HCT116 (cell line): ENCODE measurements around the gene NR1D2. TPM values are rescaled to one million over a fixed set of nuclear protein-coding genes. Genes with fewer than 3 reads are reported as not detected.

ENCODE experiments used
- ATAC-seq: fragments of 200-7000 bp; cut with Tn5 transposase; 2 replicates; pipeline ENCODE4 v1.9.1; 2020; ENCODE audit warnings: mild to moderate bottlenecking, moderate library complexity
- BruUV-seq: library from RNA; stranded (reverse); fragments of 400-500 nt; replicated peaks from 2 replicates; lab custom pipeline; 2021; lab: Mats Ljungman, UMichigan
- CTCF ChIA-PET: fragments of 300-600 bp; sonication (Branson Sonifier 250); formaldehyde crosslinking; loops from one replicate; lab custom pipeline; 2021; ENCODE audit warnings: antibody characterized with exemption; lab: Charles Lee
- POLR2A ChIA-PET: fragments of 300-600, 350-600 bp; sonication (Branson Sonifier 250); formaldehyde crosslinking; loops from one replicate; lab custom pipeline; 2021; ENCODE audit warnings: antibody characterized with exemption; lab: Charles Lee
- RAD21 ChIA-PET, 2 experiments: fragments of 300-600 bp; sonication (Branson Sonifier 250); formaldehyde crosslinking; loops; one replicate each; lab custom pipeline; 2023; ENCODE audit warnings: low total read pairs in 2 of 2; ENCODE audit not compliant: uncharacterized antibody in 2 of 2, unreplicated experiment in 2 of 2, low non-redundant PET in 1 of 2; lab: Charles Lee
- DNase-seq: peaks from one replicate; pipeline ENCODE4 v3.0.0-alpha.2; 2010; ENCODE audit warnings: low read depth, low spot score
- H2AFZ ChIP-seq: fragments of 200-600 bp; shearing (Covaris generic), sonication (generic); 2 replicates; pipeline ENCODE4 v1.6.1; 2017; ENCODE audit warnings: low read depth, mixed run types, mixed read lengths, antibody characterized with exemption, low read length; ENCODE audit not compliant: poor library complexity, severe bottlenecking
- H3K27ac ChIP-seq: 2 replicates; pipeline ENCODE4 v1.5.1; 2012; ENCODE audit warnings: low read depth, low read length
- H3K27me3 ChIP-seq: fragments of 200-600 bp; sonication (generic); 2 replicates; pipeline ENCODE4 v1.6.1; 2016; ENCODE audit warnings: mixed run types, low read length, mixed read lengths; ENCODE audit not compliant: insufficient read depth
- H3K36me3 ChIP-seq, 2 experiments: fragments of 200-500 bp in 1 of 2; fragments of 200-600 bp in 1 of 2; sonication (Bioruptor generic) in 1 of 2; sonication (generic) in 1 of 2; 2 replicates each; pipeline versions ENCODE4 v1.5.1 to v1.6.1; 2014 to 2016; ENCODE audit warnings: low read length in 2 of 2, inconsistent platforms in 1 of 2, mixed read lengths in 1 of 2, mixed run types in 1 of 2; ENCODE audit not compliant: insufficient read depth in 2 of 2, control insufficient read depth in 1 of 2
- H3K4me1 ChIP-seq, 2 experiments: fragments of 200-600 bp in 1 of 2; sonication (generic) in 1 of 2; 2 replicates each; pipeline versions ENCODE4 v1.5.1 to v1.6.1; 2012 to 2017; ENCODE audit warnings: low read length in 2 of 2, inconsistent platforms in 1 of 2, mild to moderate bottlenecking in 1 of 2, mixed read lengths in 1 of 2, mixed run types in 1 of 2, moderate library complexity in 1 of 2; ENCODE audit not compliant: insufficient read depth in 2 of 2, control insufficient read depth in 1 of 2
- H3K4me2 ChIP-seq: fragments of 200-600 bp; sonication (generic); 2 replicates; pipeline ENCODE4 v1.6.1; 2017; ENCODE audit warnings: mixed run types, low read length, mixed read lengths
- H3K4me3 ChIP-seq, 2 experiments: fragments of 200-600 bp in 1 of 2; sonication (generic) in 1 of 2; replicated peaks in 1 of 2; 2 replicates each; pipeline ENCODE4 v1.5.1; 2011 to 2016; ENCODE audit warnings: low read length in 2 of 2, control low read depth in 1 of 2, low read depth in 1 of 2, mild to moderate bottlenecking in 1 of 2, mixed read lengths in 1 of 2, mixed run types in 1 of 2
- H3K79me2 ChIP-seq: fragments of 200-600 bp; sonication (generic); 2 replicates; pipeline ENCODE4 v1.6.1; 2017; ENCODE audit warnings: mild to moderate bottlenecking, mixed run types, low read length, moderate library complexity, mixed read lengths; ENCODE audit not compliant: insufficient read depth
- H3K9ac ChIP-seq: fragments of 200-600 bp; sonication (generic); 2 replicates; pipeline ENCODE4 v1.6.1; 2016; ENCODE audit warnings: low read length, mixed read lengths
- H3K9me2 ChIP-seq: fragments of 200-600 bp; sonication (generic), shearing (Covaris generic); 2 replicates; pipeline ENCODE4 v1.6.1; 2017; ENCODE audit warnings: mixed run types, mild to moderate bottlenecking, moderate library complexity; ENCODE audit not compliant: insufficient read depth
- H3K9me3 ChIP-seq, 2 experiments: fragments of 200-500 bp in 1 of 2; fragments of 200-600 bp in 1 of 2; sonication (Bioruptor generic) in 1 of 2; sonication (generic) in 1 of 2; 2 replicates each; pipeline ENCODE4 v1.6.1; 2014 to 2017; ENCODE audit warnings: low read length in 2 of 2, mixed read lengths in 2 of 2, inconsistent platforms in 1 of 2, low read depth in 1 of 2, mild to moderate bottlenecking in 1 of 2, mixed run types in 1 of 2, moderate library complexity in 1 of 2; ENCODE audit not compliant: control insufficient read depth in 1 of 2, insufficient read depth in 1 of 2
- H4K20me1 ChIP-seq: fragments of 200-600 bp; sonication (generic), shearing (Covaris generic); 2 replicates; pipeline ENCODE4 v1.6.1; 2017; ENCODE audit warnings: mixed run types, mild to moderate bottlenecking, moderate library complexity; ENCODE audit not compliant: insufficient read depth
- CBX3 ChIP-seq: IDR thresholded peaks from 2 replicates; pipeline ENCODE4 v1.6.1; 2012; ENCODE audit warnings: low read depth
- CEBPB ChIP-seq: IDR thresholded peaks from 2 replicates; pipeline ENCODE4 v1.6.1; 2012; ENCODE audit warnings: low read depth
- EGR1 ChIP-seq: IDR thresholded peaks from 2 replicates; pipeline ENCODE4 v1.6.1; 2012; ENCODE audit warnings: low read depth
- ELF1 ChIP-seq: IDR thresholded peaks from 2 replicates; pipeline ENCODE4 v1.6.1; 2012; ENCODE audit warnings: low read depth, borderline replicate concordance
- EZH2 ChIP-seq: fragments of 200-600 bp; sonication (generic); IDR thresholded peaks from 2 replicates; pipeline ENCODE4 v1.6.1; 2017; ENCODE audit warnings: antibody characterized with exemption, mixed run types
- EZH2phosphoT487 ChIP-seq: fragments of 200-600 bp; IDR thresholded peaks from 2 replicates; pipeline ENCODE4 v1.6.1; 2018; ENCODE audit warnings: antibody characterized with exemption, borderline replicate concordance
- POLR2AphosphoS5 ChIP-seq: IDR thresholded peaks from 2 replicates; pipeline ENCODE4 v1.6.1; 2011; ENCODE audit warnings: mild to moderate bottlenecking, low read depth, low read length, moderate library complexity
- RAD21 ChIP-seq: IDR thresholded peaks from 2 replicates; pipeline ENCODE4 v1.6.1; 2012; ENCODE audit warnings: low read depth, mild to moderate bottlenecking
- REST ChIP-seq: IDR thresholded peaks from 2 replicates; pipeline ENCODE4 v1.6.1; 2012; ENCODE audit warnings: low read depth
- SP1 ChIP-seq: IDR thresholded peaks from 2 replicates; pipeline ENCODE4 v1.6.1; 2012; ENCODE audit warnings: low read depth
- SRF ChIP-seq: IDR thresholded peaks from 2 replicates; pipeline ENCODE4 v1.6.1; 2012; ENCODE audit warnings: low read depth
- TCF7L2 ChIP-seq: IDR thresholded peaks from 2 replicates; pipeline ENCODE4 v1.7.0; 2011; ENCODE audit warnings: borderline replicate concordance, inconsistent platforms; ENCODE audit not compliant: insufficient read depth, insufficient read length; ENCODE audit errors: extremely low read depth
- YY1 ChIP-seq: IDR thresholded peaks from 2 replicates; pipeline ENCODE4 v1.6.1; 2011; ENCODE audit warnings: low read length, low read depth, moderate library complexity, mild to moderate bottlenecking; ENCODE audit not compliant: insufficient replicate concordance; ENCODE audit errors: extremely low read depth
- ZFX ChIP-seq: fragments of 450-650 bp; IDR thresholded peaks from 2 replicates; pipeline ENCODE4 v1.6.1; 2017
- ZNF274 ChIP-seq: fragments of 200-500 bp; sonication (Bioruptor generic); IDR thresholded peaks from 2 replicates; pipeline ENCODE4 v1.6.1; 2014; ENCODE audit warnings: mild to moderate bottlenecking, low read depth, low read length, inconsistent platforms
- intact Hi-C: fragments of 100-400 bp; cut with micrococcal nuclease; formaldehyde crosslinking; loops from 2 replicates; pipeline ENCODE4 v1.10.0; 2022
- total RNA-seq: library from RNA; stranded (reverse); gene quantifications from one replicate; pipeline ENCODE4 v1.2.1, GENCODE V29; 2021; ENCODE audit not compliant: unreplicated experiment
- TF ChIP-seq, protein P1 (sequence below): IDR thresholded peaks from 2 replicates; pipeline ENCODE4 v1.6.1; 2012
- TF ChIP-seq, protein P2 (sequence below): IDR thresholded peaks from 2 replicates; pipeline ENCODE4 v1.6.1; 2012
- TF ChIP-seq, protein P3 (sequence below), 3 experiments: fragments of 200-600 bp in 1 of 3; sonication (generic) in 1 of 3; IDR thresholded peaks in 2 of 3; conservative IDR thresholded peaks in 1 of 3; 2 replicates each; pipeline ENCODE4 v1.5.1; 2012 to 2017; ENCODE audit warnings: low read depth in 2 of 3, low read length in 2 of 3, antibody characterized with exemption in 1 of 3, borderline replicate concordance in 1 of 3, control low read depth in 1 of 3, mild to moderate bottlenecking in 1 of 3, mixed read lengths in 1 of 3, mixed run types in 1 of 3, moderate library complexity in 1 of 3; ENCODE audit not compliant: insufficient read depth in 1 of 3

Gene NR1D2
- total RNA-seq, 1 experiment from 2014 or later = 60.9 TPM

GRCh38 chr3:23916886-23917678 lies 28.0 kb upstream of the NR1D2 start, which contains the start of the genes NKIRAS1 and RPL15:
TSS of gene NKIRAS1 (minus strand) at chr3:23916990. CDS start at chr3:23910904, 6,086 bp downstream.
TSS of gene RPL15 (plus strand) at chr3:23917132. CDS start at chr3:23917860, 728 bp downstream.
- peak within 1 kb of the TSS; percentile 98 for H3K9ac ChIP-seq
- CTCF ChIA-PET = interaction anchor here (0.7 to 1.4 kb wide), 2 partner anchors 10 to 29 kb away, joined by 4 to 5 read pairs; no protein-coding TSS in a partner anchor
- peaks cover 28% of the 10 kb centered on the region; the same call in 1 of the 2 replicates for H4K20me1 ChIP-seq
- H3K4me2 ChIP-seq = peak within 1 kb of the TSS; percentile 83
- no peaks in the 10 kb centered on the region for H3K9me3 ChIP-seq
- no peaks in the 10 kb centered on the region for H3K9me2 ChIP-seq
- POLR2A ChIA-PET = interaction anchor here (0.6 to 4.1 kb wide), 35 partner anchors 10 to 720 kb away, joined by 3 to 69 read pairs (median 4); no protein-coding TSS in a partner anchor
- H3K4me1 ChIP-seq = peaks cover 14 to 23% of the 10 kb centered on the region in 2 experiments; a peak in 3 of 4 replicates
- BruUV-seq = TSS peak; percentile 45
- peak within 1 kb of the TSS; percentile 87 to 97 for H3K4me3 ChIP-seq
- peaks cover 70% of the 10 kb centered on the region for H3K79me2 ChIP-seq
- ATAC-seq (peak; percentile 91), DNase-seq (peak; percentile 91)
- H3K36me3 ChIP-seq = peaks cover 16 to 26% of the 10 kb centered on the region in 2 experiments
- no peaks in the 10 kb centered on the region for H3K27me3 ChIP-seq
- intact Hi-C loops = loop anchor here (1.0 kb wide), 1 partner anchor 29 kb away; no protein-coding TSS in a partner anchor
- RAD21 ChIA-PET = no interaction called here
- H3K27ac ChIP-seq = peak within 1 kb of the TSS; percentile 83
- no peak within 1 kb of the TSS for H2AFZ ChIP-seq
- TF ChIP-seq EZH2phosphoT487 = no peak
- no peak for TF ChIP-seq RAD21
- TF ChIP-seq SP1 = peak; percentile 80
- TF ChIP-seq EZH2 = no peak
- TF ChIP-seq REST = no peak
- TF ChIP-seq, protein P1, sequence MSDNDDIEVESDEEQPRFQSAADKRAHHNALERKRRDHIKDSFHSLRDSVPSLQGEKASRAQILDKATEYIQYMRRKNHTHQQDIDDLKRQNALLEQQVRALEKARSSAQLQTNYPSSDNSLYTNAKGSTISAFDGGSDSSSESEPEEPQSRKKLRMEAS = peak; percentile 94
- TF ChIP-seq CBX3 = 0 out of 2 replicates have a peak, but pooled peaks have one; percentile 45
- peak; percentile 21; the same call in 1 of the 2 replicates for TF ChIP-seq ELF1
- TF ChIP-seq EGR1 = peak; percentile 62; the same call in 1 of the 2 replicates
- TF ChIP-seq SRF = no peak
- no peak for TF ChIP-seq CEBPB
- peak; percentile 90 for TF ChIP-seq YY1
- peak; percentile 99 for TF ChIP-seq POLR2AphosphoS5
- TF ChIP-seq, protein P2, sequence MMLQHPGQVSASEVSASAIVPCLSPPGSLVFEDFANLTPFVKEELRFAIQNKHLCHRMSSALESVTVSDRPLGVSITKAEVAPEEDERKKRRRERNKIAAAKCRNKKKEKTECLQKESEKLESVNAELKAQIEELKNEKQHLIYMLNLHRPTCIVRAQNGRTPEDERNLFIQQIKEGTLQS = no peak
- TF ChIP-seq TCF7L2 = peak; percentile 71
- TF ChIP-seq ZNF274 = no peak
- TF ChIP-seq ZFX = peak; percentile 61
- TF ChIP-seq, protein P3, sequence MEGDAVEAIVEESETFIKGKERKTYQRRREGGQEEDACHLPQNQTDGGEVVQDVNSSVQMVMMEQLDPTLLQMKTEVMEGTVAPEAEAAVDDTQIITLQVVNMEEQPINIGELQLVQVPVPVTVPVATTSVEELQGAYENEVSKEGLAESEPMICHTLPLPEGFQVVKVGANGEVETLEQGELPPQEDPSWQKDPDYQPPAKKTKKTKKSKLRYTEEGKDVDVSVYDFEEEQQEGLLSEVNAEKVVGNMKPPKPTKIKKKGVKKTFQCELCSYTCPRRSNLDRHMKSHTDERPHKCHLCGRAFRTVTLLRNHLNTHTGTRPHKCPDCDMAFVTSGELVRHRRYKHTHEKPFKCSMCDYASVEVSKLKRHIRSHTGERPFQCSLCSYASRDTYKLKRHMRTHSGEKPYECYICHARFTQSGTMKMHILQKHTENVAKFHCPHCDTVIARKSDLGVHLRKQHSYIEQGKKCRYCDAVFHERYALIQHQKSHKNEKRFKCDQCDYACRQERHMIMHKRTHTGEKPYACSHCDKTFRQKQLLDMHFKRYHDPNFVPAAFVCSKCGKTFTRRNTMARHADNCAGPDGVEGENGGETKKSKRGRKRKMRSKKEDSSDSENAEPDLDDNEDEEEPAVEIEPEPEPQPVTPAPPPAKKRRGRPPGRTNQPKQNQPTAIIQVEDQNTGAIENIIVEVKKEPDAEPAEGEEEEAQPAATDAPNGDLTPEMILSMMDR (IDR thresholded peaks at IDR 0.05 in 2 of 3, conservative IDR thresholded peaks at IDR 0.05 in 1 of 3; ENCODE audit: borderline replicate concordance in 1 of 3, insufficient read depth in 1 of 3, low read depth in 2 of 3, low read length in 2 of 3) = peak in 1 of 3 experiments; percentile 38; a peak in 2 of 6 replicates
